WERI-Rb-1 (cell line): Measurements from ENCODE around the gene FBXW9.

Source experiments
- DNase-seq: peaks from one replicate; pipeline ENCODE4 v3.0.0-alpha.2; 2020
- H3K27ac ChIP-seq: fragments of 250-450 bp; sonication (Bioruptor Pico); 2 replicates; pipeline ENCODE4 v1.5.1; 2020; ENCODE audit warnings: mild to moderate bottlenecking, moderate library complexity
- H3K27me3 ChIP-seq: fragments of 250-450 bp; sonication (Bioruptor Pico); 2 replicates; pipeline ENCODE4 v1.5.1; 2021; ENCODE audit warnings: mild to moderate bottlenecking, low read depth, moderate library complexity; ENCODE audit not compliant: insufficient read depth, severe bottlenecking
- H3K36me3 ChIP-seq: fragments of 250-450 bp; sonication (Bioruptor Pico); 2 replicates; pipeline ENCODE4 v1.5.1; 2020; ENCODE audit warnings: mild to moderate bottlenecking, moderate library complexity
- H3K4me3 ChIP-seq: 2 replicates; pipeline ENCODE4 v1.5.1; 2011; ENCODE audit warnings: low read depth, mild to moderate bottlenecking, control low read depth, low read length
- H3K9me3 ChIP-seq: fragments of 250-450 bp; sonication (Bioruptor Pico); 2 replicates; pipeline ENCODE4 v1.5.1; 2021; ENCODE audit warnings: mild to moderate bottlenecking, moderate library complexity; ENCODE audit not compliant: severe bottlenecking
- TF ChIP-seq, protein P1 (sequence below): IDR thresholded peaks from 2 replicates; pipeline ENCODE4 v1.5.1; 2011; ENCODE audit warnings: low read depth, mild to moderate bottlenecking, control low read depth, inconsistent platforms, low read length

The FBXW9 gene

DNA sequence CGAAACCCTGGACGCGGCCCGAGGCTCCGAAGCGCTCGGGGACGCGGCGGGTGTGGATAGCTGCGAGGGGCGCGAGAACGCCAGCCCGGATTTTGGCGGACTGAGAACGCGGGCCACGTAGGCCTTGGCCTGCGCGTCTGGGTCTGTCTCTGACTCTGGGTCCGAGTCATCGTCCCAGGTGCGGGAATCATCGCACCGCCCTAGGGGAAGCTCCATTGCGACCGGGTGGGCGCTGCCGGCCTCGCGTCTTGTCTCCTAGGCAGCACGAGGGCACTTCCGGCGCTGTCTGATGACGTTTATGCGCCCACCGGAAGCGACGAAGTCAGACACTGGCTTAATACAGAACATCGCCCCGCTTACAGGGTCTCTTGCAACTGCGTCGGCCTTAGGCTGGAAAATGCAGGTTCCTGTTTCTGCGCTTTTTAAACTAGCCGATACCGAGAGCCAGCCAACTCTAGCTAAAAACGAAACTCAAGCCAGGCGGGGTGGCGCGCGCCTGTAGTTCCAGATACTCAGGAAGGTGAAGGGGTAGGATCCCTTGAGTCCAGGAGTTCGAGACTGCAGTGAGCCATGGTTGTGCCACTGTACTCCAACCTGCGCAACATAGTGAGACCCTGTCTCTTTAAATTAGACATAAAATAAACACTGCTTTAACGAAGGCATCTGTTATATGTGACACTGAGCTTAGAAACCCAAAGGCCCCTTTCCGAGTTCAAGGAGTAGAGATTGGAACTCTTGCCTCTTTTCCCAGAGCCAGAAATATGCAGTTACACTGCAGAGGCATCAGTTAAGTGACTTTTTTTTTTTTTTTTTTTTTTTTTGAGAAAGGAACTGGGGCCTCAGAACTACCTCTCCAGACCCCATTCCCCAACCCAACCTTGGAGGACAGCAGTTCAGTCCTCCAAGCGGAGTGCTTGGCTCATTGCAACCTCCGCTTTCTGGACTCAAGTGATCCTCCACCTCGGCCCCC, at the start of gene FBXW9:
TSS of gene FBXW9 (minus strand) at position 266 of the 970 bp plus-strand sequence. CDS start at position 216, 50 bp downstream.
- TF ChIP-seq, protein P1, sequence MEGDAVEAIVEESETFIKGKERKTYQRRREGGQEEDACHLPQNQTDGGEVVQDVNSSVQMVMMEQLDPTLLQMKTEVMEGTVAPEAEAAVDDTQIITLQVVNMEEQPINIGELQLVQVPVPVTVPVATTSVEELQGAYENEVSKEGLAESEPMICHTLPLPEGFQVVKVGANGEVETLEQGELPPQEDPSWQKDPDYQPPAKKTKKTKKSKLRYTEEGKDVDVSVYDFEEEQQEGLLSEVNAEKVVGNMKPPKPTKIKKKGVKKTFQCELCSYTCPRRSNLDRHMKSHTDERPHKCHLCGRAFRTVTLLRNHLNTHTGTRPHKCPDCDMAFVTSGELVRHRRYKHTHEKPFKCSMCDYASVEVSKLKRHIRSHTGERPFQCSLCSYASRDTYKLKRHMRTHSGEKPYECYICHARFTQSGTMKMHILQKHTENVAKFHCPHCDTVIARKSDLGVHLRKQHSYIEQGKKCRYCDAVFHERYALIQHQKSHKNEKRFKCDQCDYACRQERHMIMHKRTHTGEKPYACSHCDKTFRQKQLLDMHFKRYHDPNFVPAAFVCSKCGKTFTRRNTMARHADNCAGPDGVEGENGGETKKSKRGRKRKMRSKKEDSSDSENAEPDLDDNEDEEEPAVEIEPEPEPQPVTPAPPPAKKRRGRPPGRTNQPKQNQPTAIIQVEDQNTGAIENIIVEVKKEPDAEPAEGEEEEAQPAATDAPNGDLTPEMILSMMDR = no peak
- peak within 1 kb of the TSS; percentile 74 for H3K27ac ChIP-seq
- H3K27me3 ChIP-seq = no peaks in the 10 kb centered on the region

GRCh38 chr19:12745166-12745897, 48.9 kb upstream of the FBXW9 start:
- Histone ChIP-seq H3K36me3 (peaks cover 59% of the 10 kb centered on the region), H3K9me3 (no peaks in the 10 kb centered on the region), H3K27ac (no peak overlapping the region; the same call in 1 of the 2 replicates), H3K27me3 (no peaks in the 10 kb centered on the region), H3K4me3 (no peak overlapping the region)
- TF ChIP-seq, protein P1 = no peak
- DNase-seq = no peak

More for the DNA sequence above, at the start of gene FBXW9:
- peak; percentile 96 for DNase-seq
- peak within 1 kb of the TSS; percentile 66 for H3K4me3 ChIP-seq
- no peaks in the 10 kb centered on the region for H3K9me3 ChIP-seq
- peaks cover 26% of the 10 kb centered on the region for H3K36me3 ChIP-seq

DNA sequence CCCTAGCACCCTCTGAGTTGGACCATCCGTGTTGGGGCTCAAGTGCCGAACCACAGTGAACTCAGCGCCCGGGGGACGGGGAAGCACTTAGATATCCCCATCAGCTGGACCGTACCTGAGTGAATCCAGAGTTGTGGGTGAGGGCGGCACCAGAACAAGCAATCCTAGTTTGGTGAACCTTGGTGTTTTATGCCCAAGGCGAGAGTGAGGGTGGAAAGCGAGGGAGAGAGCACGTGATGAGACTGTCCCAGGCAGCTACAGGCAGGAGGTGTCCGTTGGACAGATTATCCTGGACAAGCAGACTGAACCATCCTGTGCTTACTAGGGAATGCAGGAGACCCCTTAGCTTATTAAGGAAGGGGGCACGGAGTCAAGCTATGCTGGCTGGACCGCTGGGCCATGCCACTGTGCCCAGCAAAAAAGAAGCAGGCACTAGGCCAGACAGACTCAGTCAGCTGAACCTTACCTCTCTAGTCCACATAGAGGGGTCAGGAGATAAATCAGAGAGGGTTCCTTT, 41.5 kb upstream of the FBXW9 start:
- TF ChIP-seq, protein P1 = no peak
- H3K9me3 ChIP-seq = no peaks in the 10 kb centered on the region
- no peak for DNase-seq
- H3K36me3 ChIP-seq = peaks cover 42% of the 10 kb centered on the region
- no peaks in the 10 kb centered on the region for H3K27me3 ChIP-seq
- peak overlapping the region; percentile 96 for H3K4me3 ChIP-seq
- peak overlapping the region; percentile 100 for H3K27ac ChIP-seq

DNA sequence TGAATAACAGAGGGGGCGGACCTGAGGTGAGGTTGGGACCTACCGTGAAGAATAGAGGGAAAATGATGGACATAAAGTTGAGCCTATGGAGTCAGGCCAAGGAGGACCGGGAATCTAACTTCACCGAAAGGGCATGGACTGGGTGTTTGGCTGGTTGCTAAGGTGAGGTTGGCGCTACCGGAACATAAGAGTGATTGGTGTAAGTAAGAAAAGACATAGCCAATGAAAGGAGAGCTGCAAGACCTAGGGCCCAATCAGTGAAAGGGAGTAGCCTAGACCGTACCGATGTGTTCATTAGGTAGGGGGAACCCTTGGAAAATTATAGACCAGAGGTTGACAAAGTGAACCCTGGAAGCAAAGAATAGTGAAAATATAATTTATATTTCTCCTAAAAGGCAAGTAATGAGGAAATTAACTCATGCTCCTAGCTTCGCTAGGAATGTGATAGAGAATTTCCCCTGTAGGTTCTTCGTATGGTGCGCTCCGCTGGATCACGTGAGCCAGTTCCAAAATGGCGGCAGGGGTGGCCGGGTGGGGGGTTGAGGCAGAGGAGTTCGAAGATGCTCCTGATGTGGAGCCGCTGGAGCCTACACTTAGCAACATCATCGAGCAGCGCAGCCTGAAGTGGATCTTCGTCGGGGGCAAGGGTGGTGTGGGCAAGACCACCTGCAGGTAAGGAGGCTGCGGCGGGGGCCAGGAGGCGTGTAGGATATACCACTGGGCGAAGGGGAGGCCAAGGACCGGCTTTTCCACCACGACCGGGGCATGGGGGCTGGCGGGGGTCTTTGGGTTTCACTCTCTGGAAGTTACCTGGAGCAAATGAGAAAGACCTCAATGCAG, 40.8 kb upstream of the FBXW9 start, which contains the start of gene GET3:
TSS of gene GET3 (plus strand) at position 503 of the 840 bp plus-strand sequence. CDS start at position 512, 9 bp downstream.
- Histone ChIP-seq H3K9me3 (no peaks in the 10 kb centered on the region), H3K4me3 (peak within 1 kb of the TSS; percentile 96), H3K27me3 (no peaks in the 10 kb centered on the region), H3K27ac (peak within 1 kb of the TSS; percentile 100), H3K36me3 (peaks cover 44% of the 10 kb centered on the region)
- DNase-seq = peak; percentile 97
- TF ChIP-seq, protein P1 = no peak
